Keratinocyte (primary cell): ENCODE data around the gene UQCC3. TPM values are rescaled to one million over a fixed set of nuclear protein-coding genes. Genes with fewer than 3 reads are reported as not detected.

ENCODE experiments used
- DNase-seq: peaks from one replicate; pipeline ENCODE4 v3.0.0-alpha.2; 2011; ENCODE audit warnings: low read depth, missing footprints, low spot score
- FAIRE-seq: peaks from 2 replicates; lab custom pipeline; 2011; peaks lifted over from hg19 to GRCh38; lab: Jason Lieb, UNC
- H2AFZ ChIP-seq: 2 replicates; pipeline ENCODE4 v1.6.0; 2012; ENCODE audit warnings: low read length, control low read depth, inconsistent platforms; ENCODE audit not compliant: control insufficient read depth
- H3K27ac ChIP-seq: 2 replicates; pipeline ENCODE4 v1.5.1; 2011; ENCODE audit warnings: low read length; ENCODE audit not compliant: control insufficient read depth, insufficient read depth
- H3K27me3 ChIP-seq: 3 replicates; pipeline ENCODE4 v1.6.0; 2011; ENCODE audit warnings: low read length; ENCODE audit not compliant: control insufficient read depth, insufficient read depth; ENCODE audit errors: extremely low read depth
- H3K36me3 ChIP-seq, 2 experiments: 2 replicates in 1 of 2; 3 replicates in 1 of 2; pipeline ENCODE4 v1.5.1; 2011; ENCODE audit warnings: low read length in 2 of 2, mild to moderate bottlenecking in 1 of 2; ENCODE audit not compliant: control insufficient read depth in 2 of 2, insufficient read depth in 2 of 2; ENCODE audit errors: extremely low read depth in 1 of 2
- H3K4me1 ChIP-seq: 3 replicates; pipeline ENCODE4 v1.5.1; 2011; ENCODE audit warnings: low read length; ENCODE audit not compliant: control insufficient read depth, insufficient read depth; ENCODE audit errors: extremely low read depth
- H3K4me2 ChIP-seq: 3 replicates; pipeline ENCODE4 v1.6.0; 2011; ENCODE audit warnings: low read depth, low read length; ENCODE audit not compliant: control insufficient read depth, insufficient read depth; ENCODE audit errors: extremely low read depth
- H3K4me3 ChIP-seq, 3 experiments: fragments of 200-600 bp in 1 of 3; sonication (generic) in 1 of 3; 2 replicates in 2 of 3; 3 replicates in 1 of 3; pipeline ENCODE4 v1.5.1; 2011 to 2016; ENCODE audit warnings: low read length in 3 of 3, mild to moderate bottlenecking in 3 of 3, control low read depth in 2 of 3, inconsistent platforms in 1 of 3, low read depth in 1 of 3, mixed read lengths in 1 of 3, mixed run types in 1 of 3, moderate library complexity in 1 of 3; ENCODE audit not compliant: control insufficient read depth in 2 of 3, insufficient read depth in 2 of 3; ENCODE audit errors: extremely low read depth in 1 of 3
- H3K79me2 ChIP-seq: 2 replicates; pipeline ENCODE4 v1.6.0; 2012; ENCODE audit warnings: low read length; ENCODE audit not compliant: control insufficient read depth, insufficient read depth
- H3K9ac ChIP-seq: 3 replicates; pipeline ENCODE4 v1.6.0; 2011; ENCODE audit warnings: low read length; ENCODE audit not compliant: control insufficient read depth, insufficient read depth; ENCODE audit errors: extremely low read depth
- H3K9me1 ChIP-seq: 3 replicates; pipeline ENCODE4 v1.6.0; 2011; ENCODE audit warnings: low read length; ENCODE audit not compliant: control insufficient read depth, insufficient read depth; ENCODE audit errors: extremely low read depth
- H3K9me3 ChIP-seq: 2 replicates; pipeline ENCODE4 v1.5.1; 2012; ENCODE audit warnings: low read depth, low read length; ENCODE audit not compliant: control insufficient read depth
- H4K20me1 ChIP-seq: 3 replicates; pipeline ENCODE4 v1.6.0; 2011; ENCODE audit warnings: low read length; ENCODE audit not compliant: control insufficient read depth, insufficient read depth; ENCODE audit errors: extremely low read depth
- CTCF ChIP-seq, 3 experiments: IDR thresholded peaks in 1 of 3; conservative IDR thresholded peaks in 1 of 3; optimal IDR thresholded peaks in 1 of 3; 2 replicates in 2 of 3; 3 replicates in 1 of 3; pipeline versions ENCODE3 to v1.5.1; 2011; ENCODE audit warnings: low read length in 3 of 3, mild to moderate bottlenecking in 3 of 3, moderate library complexity in 2 of 3, control low read depth in 1 of 3, inconsistent platforms in 1 of 3; ENCODE audit not compliant: insufficient read depth in 2 of 3; ENCODE audit errors: extremely low read depth in 1 of 3
- EZH2 ChIP-seq: IDR thresholded peaks from one replicate; pipeline ENCODE4 v1.6.1; 2012; ENCODE audit warnings: inconsistent platforms, mild to moderate bottlenecking, low read length, moderate library complexity
- dilution Hi-C: fragments of 300-500 bp; cut with MboI; formaldehyde crosslinking; loops from one replicate; pipeline ENCODE4 v1.7.0; 2020; ENCODE audit warnings: low sequenced_read_pairs; ENCODE audit not compliant: extremely low pct_ligation_motif_present
- polyA plus RNA-seq, 5 experiments: library from polyadenylated mRNA; depleted of rRNA in 3 of 5; stranded (reverse) in 3 of 5; stranded (forward) in 1 of 5; unstranded in 1 of 5; fragments of >200 nt; gene quantifications; 1 replicate in 1 of 5; 2 replicates in 3 of 5; 3 replicates in 1 of 5; pipeline versions ENCODE4 v1.2.1 to v1.2.3, GENCODE V29; 2011 to 2012; ENCODE audit warnings: missing spikeins in 2 of 5, low read depth in 1 of 5, low replicate concordance in 1 of 5

Gene UQCC3
- polyA plus RNA-seq, 1 donor (not counting 4 experiments of a cell fraction or from before 2014, with no cell fraction given), result 8.6 TPM

- no peak for FAIRE-seq
- peaks cover 22% of the 10 kb centered on the region for H3K4me1 ChIP-seq
- no peaks in the 10 kb centered on the region for H3K27me3 ChIP-seq
- dilution Hi-C loops, result no loop called here
- H3K27ac ChIP-seq, result no peak overlapping the region
- no peaks in the 10 kb centered on the region for H3K9me3 ChIP-seq
- peaks cover 16 to 21% of the 10 kb centered on the region in 2 experiments for H3K36me3 ChIP-seq
- H3K9me1 ChIP-seq, result no peaks in the 10 kb centered on the region
- no peak overlapping the region for H3K4me3 ChIP-seq
- no peak overlapping the region for H3K4me2 ChIP-seq
- H3K79me2 ChIP-seq, result peaks cover 57% of the 10 kb centered on the region
- H4K20me1 ChIP-seq, result no peaks in the 10 kb centered on the region
- no peak for TF ChIP-seq CTCF (optimal IDR thresholded peaks at IDR 0.05 in 1 of 3, IDR thresholded peaks at IDR 0.05 in 1 of 3, conservative IDR thresholded peaks at IDR 0.05 in 1 of 3; ENCODE audit: extremely low read depth in 1 of 3, insufficient read depth in 2 of 3, low read length in 3 of 3)
- no peak for TF ChIP-seq EZH2
- H3K9ac ChIP-seq, result no peak overlapping the region
- no peak overlapping the region for H2AFZ ChIP-seq
- no peak for DNase-seq
These were observed 23.9 kb upstream of the UQCC3 start for GRCh38 chr11:62647609-62648005.

- Histone ChIP-seq H2AFZ (no peak overlapping the region), H3K4me3 (no peak overlapping the region), H3K27me3 (no peaks in the 10 kb centered on the region), H3K27ac (no peak overlapping the region), H3K9me3 (no peaks in the 10 kb centered on the region), H3K9me1 (no peaks in the 10 kb centered on the region), H3K4me2 (no peak overlapping the region), H4K20me1 (no peaks in the 10 kb centered on the region), H3K4me1 (peaks cover 22% of the 10 kb centered on the region), H3K79me2 (peaks cover 58% of the 10 kb centered on the region), H3K9ac (no peak overlapping the region), H3K36me3 (peaks cover 16 to 21% of the 10 kb centered on the region in 2 experiments)
- FAIRE-seq (no peak), DNase-seq (no peak)
- dilution Hi-C loops, result no loop called here
- TF ChIP-seq CTCF (optimal IDR thresholded peaks at IDR 0.05 in 1 of 3, IDR thresholded peaks at IDR 0.05 in 1 of 3, conservative IDR thresholded peaks at IDR 0.05 in 1 of 3; ENCODE audit: extremely low read depth in 1 of 3, insufficient read depth in 2 of 3, low read length in 3 of 3), result no peak
These were observed 23.1 kb upstream of the UQCC3 start for GRCh38 chr11:62648185-62648966.
